CD8-positive, alpha-beta memory T cell (primary cell): Measurements from ENCODE around the gene NAA35. TPM values are rescaled to one million over a fixed set of nuclear protein-coding genes. Genes with fewer than 3 reads are reported as not detected.
"Not testable (repeated sequence)": the region's sequence is repeated elsewhere in the genome, so short reads cannot be mapped to it uniquely, and the experiment has no call there.

ENCODE experiments used
- CTCF ChIA-PET: fragments of 350-600 bp; sonication (Branson Sonifier 250); formaldehyde crosslinking; loops from one replicate; lab custom pipeline; 2021; ENCODE audit warnings: antibody characterized with exemption; lab: Charles Lee
- POLR2A ChIA-PET: fragments of 350-600 bp; sonication (Branson Sonifier 250); formaldehyde crosslinking; loops from one replicate; lab custom pipeline; 2021; ENCODE audit warnings: antibody characterized with exemption; lab: Charles Lee
- DNase-seq, 5 donors: peaks; one replicate each; pipeline versions ENCODE4 v3.0.0 to v3.0.0-alpha.2; 2020 to 2022; ENCODE audit warnings: mixed read lengths in 1 of 5
- H3K27ac ChIP-seq: one replicate; pipeline ENCODE4 v1.7.0; 2013; ENCODE audit warnings: low read depth, mild to moderate bottlenecking, low read length, moderate library complexity
- H3K27me3 ChIP-seq: 2 replicates; pipeline ENCODE4 v1.7.0; 2013; ENCODE audit warnings: low read length, mild to moderate bottlenecking; ENCODE audit not compliant: insufficient read depth, poor library complexity, severe bottlenecking
- H3K36me3 ChIP-seq: 2 replicates; pipeline ENCODE4 v1.7.0; 2013; ENCODE audit warnings: mild to moderate bottlenecking, low read length, moderate library complexity; ENCODE audit not compliant: insufficient read depth
- H3K4me1 ChIP-seq: 2 replicates; pipeline ENCODE4 v1.7.0; 2013; ENCODE audit warnings: mild to moderate bottlenecking, low read length, moderate library complexity; ENCODE audit not compliant: insufficient read depth
- H3K4me3 ChIP-seq: 2 replicates; pipeline ENCODE4 v1.7.0; 2013; ENCODE audit warnings: mild to moderate bottlenecking, low read length
- H3K9me3 ChIP-seq: 2 replicates; pipeline ENCODE4 v1.7.0; 2013; ENCODE audit warnings: mild to moderate bottlenecking, low read length
- H3K27ac Mint-ChIP-seq, 8 donors: one replicate each; pipeline ENCODE4 v1.8.0; 2020 to 2021; ENCODE audit warnings: mixed read lengths in 8 of 8, mild to moderate bottlenecking in 6 of 8, inconsistent platforms in 3 of 8, moderate library complexity in 3 of 8
- H3K27me3 Mint-ChIP-seq, 2 donors: one replicate each; pipeline ENCODE4 v1.8.0; 2020 to 2021; ENCODE audit warnings: mixed read lengths in 2 of 2, mild to moderate bottlenecking in 1 of 2, moderate library complexity in 1 of 2
- H3K36me3 Mint-ChIP-seq, 3 donors: one replicate each; pipeline ENCODE4 v1.8.0; 2020 to 2021; ENCODE audit warnings: mixed read lengths in 3 of 3, inconsistent platforms in 1 of 3, mild to moderate bottlenecking in 1 of 3
- H3K4me1 Mint-ChIP-seq, 3 donors: one replicate each; pipeline ENCODE4 v1.8.0; 2020 to 2021; ENCODE audit warnings: mixed read lengths in 3 of 3, inconsistent platforms in 1 of 3, mild to moderate bottlenecking in 1 of 3
- H3K4me3 Mint-ChIP-seq, 7 donors: one replicate each; pipeline ENCODE4 v1.8.0; 2020 to 2021; ENCODE audit warnings: mixed read lengths in 7 of 7, mild to moderate bottlenecking in 6 of 7, moderate library complexity in 4 of 7, inconsistent platforms in 2 of 7
- H3K9me3 Mint-ChIP-seq, 5 donors: one replicate each; pipeline ENCODE4 v1.8.0; 2020 to 2022; ENCODE audit warnings: mixed read lengths in 5 of 5, mild to moderate bottlenecking in 3 of 5, moderate library complexity in 2 of 5, inconsistent platforms in 1 of 5
- polyA plus RNA-seq: library from polyadenylated mRNA; unstranded; fragments of 300-500 nt; fragmentation: Illumina TruSeq; gene quantifications from one replicate; pipeline ENCODE4 v1.2.3, GENCODE V29; 2021
- total RNA-seq, 2 experiments: library from RNA; stranded (reverse); gene quantifications; one replicate each; pipeline ENCODE4 v1.2.3, GENCODE V29; 2021

NAA35 gene
- total and polyA plus RNA-seq, 3 experiments from 2014 or later = 13.5 to 34.1 (median 32.8) TPM

DNA sequence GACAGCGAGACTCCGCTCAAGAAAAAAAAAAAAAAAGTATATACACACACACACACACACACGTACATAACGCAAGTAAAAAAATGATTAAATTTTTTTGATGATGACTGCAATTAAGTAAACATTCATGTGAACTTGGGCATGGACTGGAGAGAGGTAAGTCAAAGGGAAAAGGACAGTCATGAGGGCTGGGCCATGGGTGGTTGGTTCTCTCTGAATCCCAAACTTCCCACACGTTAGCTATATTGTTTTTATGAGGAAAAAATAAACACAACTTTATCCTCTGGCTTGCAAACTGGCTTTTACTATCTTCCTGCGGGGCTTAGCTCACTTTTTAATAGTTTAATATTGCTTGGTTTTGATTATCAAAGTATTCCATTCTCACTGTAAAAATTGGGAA lies 104.7 kb downstream of the NAA35 start:
- H3K27me3 ChIP-seq = no peaks in the 10 kb centered on the region
- H3K36me3 ChIP-seq = no peaks in the 10 kb centered on the region
- Mint-ChIP-seq H3K27me3 (peaks cover 0 to 5% of the 10 kb centered on the region in 2 donors), H3K36me3 (no peaks in the 10 kb centered on the region), H3K4me1 (no peaks in the 10 kb centered on the region), H3K4me3 (no peak overlapping the region), H3K27ac (no peak overlapping the region), H3K9me3 (no peaks in the 10 kb centered on the region)
- POLR2A ChIA-PET = no interaction called here
- CTCF ChIA-PET = interaction anchor here (1.2 kb wide), 1 partner anchor 8 kb away, joined by 3 read pairs; no protein-coding TSS in a partner anchor
- no peak overlapping the region for H3K4me3 ChIP-seq
- DNase-seq = no peak
- H3K9me3 ChIP-seq = no peaks in the 10 kb centered on the region
- no peaks in the 10 kb centered on the region for H3K4me1 ChIP-seq
- H3K27ac ChIP-seq = no peak overlapping the region

DNA sequence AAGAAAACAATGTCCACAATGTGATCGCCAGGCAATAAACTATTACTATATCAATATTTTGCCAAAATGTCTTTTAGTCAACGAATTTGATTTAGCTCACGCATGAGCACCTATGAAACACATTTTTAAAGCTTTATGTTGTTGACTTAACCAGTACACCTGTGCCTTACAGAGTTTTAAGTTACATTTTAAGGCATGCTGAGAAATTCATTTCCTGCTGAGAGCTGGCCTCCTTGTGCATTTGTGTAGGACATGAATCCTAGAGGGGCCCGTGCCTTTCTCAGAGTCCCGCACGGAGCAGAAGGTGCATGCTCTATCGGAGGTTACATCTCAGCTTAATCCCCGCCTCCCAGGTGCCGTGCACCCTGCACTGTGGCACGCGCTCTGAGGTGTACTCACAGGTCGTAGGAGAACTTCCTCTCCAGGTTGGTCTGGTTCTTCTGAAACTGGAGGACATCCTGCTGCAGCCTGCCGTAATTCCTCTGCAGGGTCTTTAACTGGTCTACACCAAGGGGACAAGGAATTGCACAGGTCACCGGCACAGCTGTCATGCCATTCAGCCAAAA lies 105.2 kb downstream of the NAA35 start:
- no peaks in the 10 kb centered on the region for H3K27me3 ChIP-seq
- Mint-ChIP-seq H3K36me3 (no peaks in the 10 kb centered on the region), H3K4me3 (no peak overlapping the region), H3K27ac (no peak overlapping the region), H3K27me3 (peaks cover 0 to 5% of the 10 kb centered on the region in 2 donors), H3K4me1 (no peaks in the 10 kb centered on the region), H3K9me3 (no peaks in the 10 kb centered on the region)
- CTCF ChIA-PET = interaction anchor here (1.2 kb wide), 1 partner anchor 9 kb away, joined by 3 read pairs; no protein-coding TSS in a partner anchor
- POLR2A ChIA-PET = no interaction called here
- no peak overlapping the region for H3K27ac ChIP-seq
- H3K9me3 ChIP-seq = no peaks in the 10 kb centered on the region
- no peaks in the 10 kb centered on the region for H3K36me3 ChIP-seq
- no peak overlapping the region for H3K4me3 ChIP-seq
- DNase-seq = no peak
- H3K4me1 ChIP-seq = no peaks in the 10 kb centered on the region

DNA sequence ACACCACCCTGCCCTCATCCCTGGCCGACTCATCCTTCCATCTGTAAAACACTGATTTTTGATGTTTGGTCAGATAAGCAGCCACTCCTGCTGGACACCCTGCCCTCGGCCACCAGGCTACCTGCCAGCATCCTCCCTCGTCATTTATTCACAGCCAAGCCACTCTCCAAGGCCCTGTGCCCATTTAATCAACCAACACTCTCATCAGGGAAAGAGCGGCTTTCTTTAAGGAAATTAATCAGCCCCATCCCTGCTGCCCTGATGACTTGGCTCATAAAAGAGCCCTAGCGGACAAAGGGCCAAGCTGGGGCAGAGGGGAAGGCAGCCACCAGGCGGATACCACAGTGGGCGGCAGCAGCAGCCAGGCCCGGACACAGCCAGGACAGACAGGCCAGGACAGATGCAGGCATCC lies 106.0 kb downstream of the NAA35 start:
- Mint-ChIP-seq H3K27me3 (peaks cover 0 to 7% of the 10 kb centered on the region in 2 donors), H3K9me3 (no peaks in the 10 kb centered on the region), H3K36me3 (no peaks in the 10 kb centered on the region), H3K4me3 (no peak overlapping the region), H3K4me1 (no peaks in the 10 kb centered on the region), H3K27ac (peak overlapping the region in 1 of 8 donors; percentile 55)
- no peak for DNase-seq
- no peak overlapping the region for H3K27ac ChIP-seq
- H3K4me1 ChIP-seq = no peaks in the 10 kb centered on the region
- no peaks in the 10 kb centered on the region for H3K9me3 ChIP-seq
- no peaks in the 10 kb centered on the region for H3K27me3 ChIP-seq
- CTCF ChIA-PET = no interaction called here
- no peak overlapping the region for H3K4me3 ChIP-seq
- POLR2A ChIA-PET = no interaction called here
- no peaks in the 10 kb centered on the region for H3K36me3 ChIP-seq

DNA sequence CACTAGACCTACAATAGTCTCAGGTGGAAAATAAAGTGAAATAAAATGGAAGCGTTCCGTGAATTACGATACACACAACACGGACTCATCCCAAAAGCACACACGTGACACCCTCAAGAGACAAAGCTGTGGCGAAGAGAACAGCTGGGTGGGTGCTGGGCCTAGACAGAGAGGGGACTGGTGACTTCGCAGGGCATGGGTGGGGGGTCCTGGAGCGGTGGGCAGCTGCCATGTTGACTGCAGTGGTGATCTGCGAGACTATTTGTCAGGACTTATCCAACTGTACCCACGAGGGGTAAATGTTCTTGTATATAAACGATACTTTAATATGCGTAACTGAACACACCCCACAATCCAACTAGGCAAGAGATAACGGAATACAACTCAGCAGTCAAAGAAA lies 106.4 kb downstream of the NAA35 start:
- ChIA-PET CTCF (no interaction called here), POLR2A (no interaction called here)
- Mint-ChIP-seq H3K27ac (no peak overlapping the region), H3K4me1 (no peaks in the 10 kb centered on the region), H3K36me3 (no peaks in the 10 kb centered on the region), H3K9me3 (no peaks in the 10 kb centered on the region), H3K4me3 (no peak overlapping the region), H3K27me3 (peaks cover 0 to 7% of the 10 kb centered on the region in 2 donors)
- Histone ChIP-seq H3K27ac (no peak overlapping the region), H3K27me3 (no peaks in the 10 kb centered on the region), H3K36me3 (no peaks in the 10 kb centered on the region), H3K4me1 (no peaks in the 10 kb centered on the region), H3K9me3 (no peaks in the 10 kb centered on the region), H3K4me3 (no peak overlapping the region)
- DNase-seq = no peak

DNA sequence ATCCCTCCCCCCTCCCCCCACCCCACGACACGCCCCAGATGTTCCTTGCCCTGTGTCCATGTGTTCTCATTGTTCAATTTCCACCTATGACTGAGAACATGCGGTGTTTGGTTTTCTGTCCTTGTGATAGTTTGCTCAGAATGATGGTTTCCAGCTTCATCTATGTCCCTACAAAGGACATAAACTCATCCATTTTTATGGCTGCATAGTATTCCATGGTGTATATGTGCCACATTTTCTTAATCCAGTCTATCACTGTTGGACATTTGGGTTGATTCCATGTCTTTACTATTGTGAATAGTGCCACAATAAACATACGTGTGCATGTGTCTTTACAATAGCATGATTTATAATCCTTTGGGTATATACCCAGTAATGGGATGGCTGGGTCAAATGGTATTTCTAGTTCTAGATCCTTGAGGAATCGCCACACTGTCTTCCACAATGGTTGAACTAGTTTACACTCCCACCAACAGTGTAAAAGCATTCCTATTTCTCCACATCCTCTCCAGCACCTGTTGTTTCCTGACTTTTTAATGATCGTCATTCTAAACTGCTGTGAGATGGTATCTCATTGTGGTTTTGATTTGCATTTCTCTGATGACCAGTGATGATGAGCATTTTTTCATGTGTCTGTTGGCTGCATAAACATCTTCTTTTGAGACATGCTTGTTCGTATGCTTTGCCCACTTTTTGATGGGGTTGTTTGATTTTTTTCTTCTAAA lies 107.2 kb downstream of the NAA35 start:
- POLR2A ChIA-PET, H3K9me3 Mint-ChIP-seq, CTCF ChIA-PET: not testable (repeated sequence)

DNA sequence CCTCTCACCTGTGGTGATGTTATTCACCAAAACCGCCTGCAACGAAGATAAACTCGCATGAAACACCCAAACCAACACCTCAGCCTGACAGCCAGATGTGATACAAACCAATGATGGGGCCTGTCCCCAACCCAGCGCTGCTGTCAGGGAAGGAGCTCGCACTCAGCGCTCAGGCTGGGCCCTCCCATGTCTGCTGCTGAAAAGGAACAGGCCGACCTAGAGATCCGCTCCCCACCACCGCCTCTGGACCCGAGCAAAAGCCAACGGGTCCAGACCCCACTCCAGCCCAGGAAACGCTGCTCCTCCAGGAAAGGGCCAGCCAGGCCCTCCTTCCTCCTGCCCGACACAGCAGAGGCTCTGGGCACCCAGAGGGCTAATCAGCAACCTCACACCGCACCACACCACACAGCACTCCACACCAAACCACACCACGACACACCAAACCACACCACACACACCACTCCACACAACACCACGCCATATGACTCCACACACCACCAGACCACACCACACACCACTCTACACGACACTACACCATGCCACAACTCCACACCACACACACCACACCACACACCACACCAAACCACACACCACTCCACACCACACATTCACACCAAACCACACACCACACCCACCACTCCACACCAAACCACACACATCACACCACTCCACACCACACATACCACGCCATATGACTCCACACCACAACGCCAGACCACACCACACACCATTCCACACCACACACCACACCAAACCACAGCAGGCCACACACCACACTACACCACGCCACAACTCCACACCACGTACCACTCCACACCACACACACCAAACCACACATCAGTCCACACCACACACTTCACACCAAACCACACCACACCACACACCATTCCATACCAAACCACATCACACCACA lies 111.9 kb downstream of the NAA35 start:
- Mint-ChIP-seq H3K4me3 (no peak overlapping the region), H3K36me3 (no peaks in the 10 kb centered on the region), H3K27ac (no peak overlapping the region), H3K9me3 (no peaks in the 10 kb centered on the region), H3K4me1 (no peaks in the 10 kb centered on the region), H3K27me3 (peaks cover 2 to 15% of the 10 kb centered on the region in 2 donors)
- CTCF ChIA-PET = interaction anchor here (0.6 kb wide), 1 partner anchor 21 kb away, joined by 3 read pairs; no protein-coding TSS in a partner anchor
- Histone ChIP-seq H3K27ac (no peak overlapping the region), H3K36me3 (no peaks in the 10 kb centered on the region), H3K4me1 (no peaks in the 10 kb centered on the region), H3K27me3 (no peaks in the 10 kb centered on the region), H3K9me3 (no peaks in the 10 kb centered on the region), H3K4me3 (no peak overlapping the region)
- POLR2A ChIA-PET = no interaction called here
- no peak for DNase-seq

More for the DNA sequence above, 107.2 kb downstream of the NAA35 start:
- not testable (repeated sequence) for H3K27ac Mint-ChIP-seq, H3K27me3 ChIP-seq, H3K9me3 ChIP-seq, H3K27me3 Mint-ChIP-seq, H3K4me1 ChIP-seq, H3K27ac ChIP-seq, H3K4me1 Mint-ChIP-seq, H3K4me3 ChIP-seq, H3K36me3 Mint-ChIP-seq, H3K36me3 ChIP-seq, H3K4me3 Mint-ChIP-seq, DNase-seq

DNA sequence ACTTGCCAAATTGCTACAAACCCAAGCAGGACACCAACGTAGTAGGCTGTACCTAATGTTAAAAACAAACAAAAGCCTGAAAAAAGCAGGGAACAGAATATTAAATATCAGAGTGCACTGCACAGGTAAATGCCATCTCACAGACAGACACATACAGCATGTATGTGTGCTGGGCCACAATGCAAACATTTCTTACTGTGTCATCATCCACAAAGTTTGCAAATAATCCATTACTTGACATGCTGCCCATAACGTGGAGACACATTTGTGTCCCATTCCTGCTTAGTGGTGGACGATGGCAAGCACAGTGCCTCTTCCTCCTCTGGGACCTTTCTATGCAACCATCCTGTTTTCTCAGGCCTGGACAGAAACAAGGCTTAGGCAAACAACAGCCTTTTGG lies 113.7 kb downstream of the NAA35 start:
- Mint-ChIP-seq H3K36me3 (no peaks in the 10 kb centered on the region), H3K4me3 (no peak overlapping the region), H3K9me3 (no peaks in the 10 kb centered on the region), H3K4me1 (no peaks in the 10 kb centered on the region), H3K27me3 (peaks cover 2 to 25% of the 10 kb centered on the region in 2 donors), H3K27ac (no peak overlapping the region)
- DNase-seq = no peak
- POLR2A ChIA-PET = no interaction called here
- H3K4me1 ChIP-seq = no peaks in the 10 kb centered on the region
- H3K36me3 ChIP-seq = no peaks in the 10 kb centered on the region
- no peaks in the 10 kb centered on the region for H3K27me3 ChIP-seq
- CTCF ChIA-PET = no interaction called here
- no peak overlapping the region for H3K4me3 ChIP-seq
- H3K9me3 ChIP-seq = no peaks in the 10 kb centered on the region
- H3K27ac ChIP-seq = no peak overlapping the region

DNA sequence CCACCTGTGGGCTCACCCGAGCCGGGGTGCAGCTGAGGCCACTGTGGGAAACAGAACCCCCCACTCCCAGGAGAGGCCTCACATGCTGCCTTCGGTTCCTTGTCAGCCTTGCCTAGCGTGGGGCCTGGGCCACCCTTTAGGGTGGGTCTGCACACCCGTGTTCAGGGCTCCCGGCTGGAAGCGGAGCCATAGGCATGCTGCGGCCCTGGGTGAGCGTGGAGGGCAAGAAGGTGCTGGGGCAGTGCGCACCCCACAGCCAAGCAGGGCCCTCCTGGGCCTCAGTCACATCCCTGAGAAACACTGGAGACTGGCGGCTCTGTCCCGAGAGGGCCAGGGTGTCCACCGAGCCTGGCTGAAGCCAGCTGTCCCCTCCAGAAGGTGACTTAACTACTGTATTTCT lies 116.5 kb downstream of the NAA35 start:
- H3K9me3 Mint-ChIP-seq = no peaks in the 10 kb centered on the region
- no peaks in the 10 kb centered on the region for H3K4me1 Mint-ChIP-seq
- H3K36me3 ChIP-seq = no peaks in the 10 kb centered on the region
- H3K27me3 ChIP-seq = peaks cover 5% of the 10 kb centered on the region
- peaks cover 0 to 36% of the 10 kb centered on the region in 2 donors for H3K27me3 Mint-ChIP-seq
- no peak overlapping the region for H3K27ac Mint-ChIP-seq
- no peaks in the 10 kb centered on the region for H3K9me3 ChIP-seq
- DNase-seq = no peak
- H3K4me1 ChIP-seq = no peaks in the 10 kb centered on the region
- POLR2A ChIA-PET = no interaction called here
- H3K4me3 ChIP-seq = no peak overlapping the region
- no peak overlapping the region for H3K27ac ChIP-seq
- H3K4me3 Mint-ChIP-seq = no peak overlapping the region
- CTCF ChIA-PET = no interaction called here
- H3K36me3 Mint-ChIP-seq = no peaks in the 10 kb centered on the region
